Retinal pigment epithelial cell (primary cell): Measurements from ENCODE around the gene PECR.

Experiments used
- DNase-seq: peaks from one replicate; pipeline ENCODE4 v3.0.0-alpha.2; 2010; ENCODE audit warnings: low read depth
- H3K4me3 ChIP-seq: 2 replicates; pipeline ENCODE4 v1.5.1; 2011; ENCODE audit warnings: mild to moderate bottlenecking, low read length, control low read depth, moderate library complexity
- TF ChIP-seq, protein P1 (sequence below): conservative IDR thresholded peaks from 2 replicates; pipeline ENCODE4 v1.5.1; 2011; ENCODE audit warnings: low read depth, low read length, control low read depth, inconsistent platforms

Gene PECR

DNA sequence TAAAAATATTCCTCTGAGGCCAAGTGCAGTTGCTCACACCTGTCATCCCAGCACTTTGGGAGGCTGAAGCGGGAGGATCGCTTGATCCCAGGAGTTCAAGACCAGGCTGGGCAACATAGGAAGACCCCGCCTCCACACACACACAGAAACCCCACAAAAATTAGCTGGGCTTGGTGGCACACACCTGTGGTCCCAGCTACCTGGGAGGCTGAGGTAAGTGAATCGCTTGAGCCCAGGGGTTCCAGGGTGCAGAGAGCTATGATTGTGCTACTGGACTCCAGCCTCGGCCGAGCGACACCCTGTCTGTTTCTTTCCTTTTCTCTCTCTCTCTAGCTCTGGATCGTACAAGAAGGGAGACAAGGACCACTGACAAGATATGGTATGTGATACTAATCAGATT lies 25.7 kb upstream of the PECR start:
- TF ChIP-seq, protein P1, sequence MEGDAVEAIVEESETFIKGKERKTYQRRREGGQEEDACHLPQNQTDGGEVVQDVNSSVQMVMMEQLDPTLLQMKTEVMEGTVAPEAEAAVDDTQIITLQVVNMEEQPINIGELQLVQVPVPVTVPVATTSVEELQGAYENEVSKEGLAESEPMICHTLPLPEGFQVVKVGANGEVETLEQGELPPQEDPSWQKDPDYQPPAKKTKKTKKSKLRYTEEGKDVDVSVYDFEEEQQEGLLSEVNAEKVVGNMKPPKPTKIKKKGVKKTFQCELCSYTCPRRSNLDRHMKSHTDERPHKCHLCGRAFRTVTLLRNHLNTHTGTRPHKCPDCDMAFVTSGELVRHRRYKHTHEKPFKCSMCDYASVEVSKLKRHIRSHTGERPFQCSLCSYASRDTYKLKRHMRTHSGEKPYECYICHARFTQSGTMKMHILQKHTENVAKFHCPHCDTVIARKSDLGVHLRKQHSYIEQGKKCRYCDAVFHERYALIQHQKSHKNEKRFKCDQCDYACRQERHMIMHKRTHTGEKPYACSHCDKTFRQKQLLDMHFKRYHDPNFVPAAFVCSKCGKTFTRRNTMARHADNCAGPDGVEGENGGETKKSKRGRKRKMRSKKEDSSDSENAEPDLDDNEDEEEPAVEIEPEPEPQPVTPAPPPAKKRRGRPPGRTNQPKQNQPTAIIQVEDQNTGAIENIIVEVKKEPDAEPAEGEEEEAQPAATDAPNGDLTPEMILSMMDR: no peak
- H3K4me3 ChIP-seq: no peak overlapping the region
- no peak for DNase-seq

DNA sequence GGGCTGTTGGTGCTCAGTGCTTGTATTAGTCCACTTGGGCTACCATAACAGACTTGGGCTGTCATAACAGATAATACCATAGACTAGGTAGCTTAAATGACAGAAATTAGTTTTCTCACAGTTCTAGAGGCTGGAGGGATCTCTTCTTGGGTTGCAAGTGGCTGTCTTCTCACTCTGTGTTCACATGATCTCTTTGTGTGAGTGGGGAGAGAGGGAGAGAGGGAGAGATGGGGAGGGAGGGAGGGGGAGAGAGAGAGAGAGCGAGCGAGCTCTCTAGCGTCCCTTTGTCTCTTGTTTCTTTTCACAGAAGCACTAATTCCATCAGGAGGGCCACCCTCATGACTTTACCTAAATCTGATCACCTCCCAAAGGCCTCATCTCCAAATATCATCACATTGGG lies 23.1 kb upstream of the PECR start:
- DNase-seq: no peak
- TF ChIP-seq, protein P1: no peak
- H3K4me3 ChIP-seq: no peak overlapping the region

DNA sequence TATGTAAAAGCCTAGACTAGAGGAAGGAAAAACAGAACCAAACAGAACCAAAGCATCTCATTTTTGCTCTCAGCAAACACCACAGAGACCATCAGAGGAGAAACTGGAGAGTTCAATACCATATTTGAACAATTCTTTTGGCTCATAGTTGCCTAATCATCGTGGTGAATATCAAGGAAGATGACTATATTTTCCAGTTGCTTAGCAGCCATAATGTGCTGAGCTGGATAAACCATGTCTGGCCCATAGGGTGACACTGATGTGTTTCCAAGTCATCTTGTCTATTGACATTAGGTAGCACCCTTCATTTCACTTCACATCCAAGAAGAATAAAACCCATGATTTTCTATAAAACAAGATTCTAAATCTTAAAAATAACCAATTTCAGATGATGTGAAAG lies 21.6 kb upstream of the PECR start:
- DNase-seq: no peak
- TF ChIP-seq, protein P1: no peak
- H3K4me3 ChIP-seq: no peak overlapping the region

GRCh38 chr2:216101109-216101508 lies 19.5 kb upstream of the PECR start:
- DNase-seq: no peak
- TF ChIP-seq, protein P1: no peak

DNA sequence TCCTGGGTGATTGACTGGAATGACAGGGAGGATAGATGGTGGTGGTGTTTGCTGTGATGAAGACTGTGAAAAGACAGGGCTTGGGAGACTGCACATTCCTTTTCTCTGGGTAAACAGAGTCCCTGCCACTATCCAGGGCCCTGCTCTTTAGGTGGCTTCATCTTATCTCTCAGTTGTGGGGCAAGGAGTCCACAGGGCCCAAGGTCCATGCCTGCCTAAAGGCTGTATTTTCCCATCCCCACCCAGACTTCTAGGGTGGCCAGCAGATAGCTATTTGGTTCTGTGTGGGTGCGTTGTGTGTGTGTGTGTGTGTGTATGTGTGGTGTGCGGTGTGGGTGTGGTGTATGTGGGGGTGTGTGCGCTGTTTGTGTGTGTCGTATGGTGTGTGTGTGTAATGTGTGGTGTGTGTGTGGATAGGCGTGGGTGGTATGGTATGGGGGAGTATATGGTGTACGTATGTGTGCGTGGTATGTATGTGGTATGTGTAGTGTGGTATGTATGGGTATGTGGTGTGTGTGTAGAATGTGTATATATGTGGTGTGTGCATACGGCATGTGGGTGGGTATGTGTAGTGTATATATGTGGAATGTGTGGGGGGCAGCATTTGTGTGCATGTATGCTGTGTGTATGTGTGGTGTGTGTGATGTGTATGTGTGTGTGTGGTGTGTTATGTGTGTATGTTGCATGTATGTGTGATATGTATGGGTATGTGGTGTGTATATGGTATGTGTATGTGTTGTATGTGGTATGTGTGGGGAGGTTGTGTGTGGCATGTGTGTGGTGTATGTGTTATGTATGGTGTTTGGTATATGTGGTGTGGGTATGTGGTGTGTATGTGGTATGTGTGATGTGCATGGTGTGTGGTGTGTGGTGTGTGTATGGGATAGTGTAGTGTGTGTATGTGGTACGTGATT lies 17.1 kb upstream of the PECR start:
- H3K4me3 ChIP-seq: no peak overlapping the region
- DNase-seq: no peak
- TF ChIP-seq, protein P1: no peak

More at GRCh38 chr2:216101109-216101508, 19.5 kb upstream of the PECR start:
- H3K4me3 ChIP-seq: no peak overlapping the region

DNA sequence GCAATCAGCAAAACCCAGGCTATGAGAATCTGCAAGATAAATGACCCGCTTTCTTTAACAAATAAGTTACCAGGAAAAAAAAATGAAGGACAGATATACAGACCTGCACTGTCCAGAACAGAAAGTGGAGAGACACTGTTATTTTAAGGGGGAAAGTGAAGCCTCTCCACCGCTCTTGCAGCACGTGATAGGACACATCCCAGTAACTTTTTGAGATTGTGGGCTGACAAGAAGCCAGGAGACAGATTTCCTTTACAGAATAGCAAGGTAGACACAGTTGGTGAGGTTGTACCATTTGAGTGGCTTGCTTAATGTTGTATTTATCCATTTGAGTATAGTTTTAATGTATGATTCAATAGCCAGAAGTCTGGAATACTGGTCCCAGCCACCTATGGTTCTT lies 13.1 kb upstream of the PECR start:
- TF ChIP-seq, protein P1: no peak
- DNase-seq: no peak
- H3K4me3 ChIP-seq: no peak overlapping the region

DNA sequence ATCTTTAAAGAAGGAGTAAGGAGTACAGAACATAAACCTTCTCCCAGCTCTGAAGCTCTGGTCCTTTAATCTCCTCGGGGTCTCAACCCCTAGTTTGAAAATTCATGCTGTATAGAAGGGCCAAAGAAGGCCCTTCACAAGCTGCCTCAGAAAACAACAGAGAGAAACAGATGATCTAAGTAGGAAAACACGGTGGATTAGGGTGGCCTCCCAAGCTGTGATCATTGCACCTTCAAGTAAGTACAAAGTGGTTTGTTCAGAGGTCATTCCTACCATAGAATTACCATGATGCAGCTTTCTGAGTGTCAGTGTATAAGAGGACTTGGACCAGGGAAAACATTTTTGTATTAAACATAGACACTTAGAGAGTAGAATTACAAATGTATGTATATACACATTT lies 11.0 kb upstream of the PECR start:
- H3K4me3 ChIP-seq: no peak overlapping the region
- DNase-seq: no peak
- TF ChIP-seq, protein P1: no peak
